Uterus (tissue), 2 donors: ENCODE measurements around the gene TUFT1.

ENCODE experiments used
- POLR2A ChIP-seq, 2 donors: fragments of 450-650 bp; IDR thresholded peaks; one replicate each; pipeline ENCODE4 v1.6.1; 2016; ENCODE audit warnings: antibody characterized with exemption in 2 of 2, mild to moderate bottlenecking in 1 of 2, moderate library complexity in 1 of 2
- TF ChIP-seq, protein P1 (sequence below), 4 experiments: fragments of 200-600 bp in 2 of 4; fragments of 450-650 bp in 2 of 4; sonication (generic) in 2 of 4; IDR thresholded peaks; one replicate each; pipeline ENCODE4 v1.5.1; 2016 to 2019; ENCODE audit warnings: antibody characterized with exemption in 4 of 4, mild to moderate bottlenecking in 2 of 4, moderate library complexity in 1 of 4

GRCh38 chr1:151562661-151563060 lies 22.6 kb downstream of the TUFT1 start:
- TF ChIP-seq, protein P1, sequence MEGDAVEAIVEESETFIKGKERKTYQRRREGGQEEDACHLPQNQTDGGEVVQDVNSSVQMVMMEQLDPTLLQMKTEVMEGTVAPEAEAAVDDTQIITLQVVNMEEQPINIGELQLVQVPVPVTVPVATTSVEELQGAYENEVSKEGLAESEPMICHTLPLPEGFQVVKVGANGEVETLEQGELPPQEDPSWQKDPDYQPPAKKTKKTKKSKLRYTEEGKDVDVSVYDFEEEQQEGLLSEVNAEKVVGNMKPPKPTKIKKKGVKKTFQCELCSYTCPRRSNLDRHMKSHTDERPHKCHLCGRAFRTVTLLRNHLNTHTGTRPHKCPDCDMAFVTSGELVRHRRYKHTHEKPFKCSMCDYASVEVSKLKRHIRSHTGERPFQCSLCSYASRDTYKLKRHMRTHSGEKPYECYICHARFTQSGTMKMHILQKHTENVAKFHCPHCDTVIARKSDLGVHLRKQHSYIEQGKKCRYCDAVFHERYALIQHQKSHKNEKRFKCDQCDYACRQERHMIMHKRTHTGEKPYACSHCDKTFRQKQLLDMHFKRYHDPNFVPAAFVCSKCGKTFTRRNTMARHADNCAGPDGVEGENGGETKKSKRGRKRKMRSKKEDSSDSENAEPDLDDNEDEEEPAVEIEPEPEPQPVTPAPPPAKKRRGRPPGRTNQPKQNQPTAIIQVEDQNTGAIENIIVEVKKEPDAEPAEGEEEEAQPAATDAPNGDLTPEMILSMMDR (IDR thresholded peaks at IDR 0.05), result no peak
- TF ChIP-seq POLR2A (IDR thresholded peaks at IDR 0.05), result no peak
